Forelimb muscle (tissue), 1 donor: ENCODE data around the gene HNF1A. TPM values are rescaled to one million over a fixed set of nuclear protein-coding genes. Genes with fewer than 3 reads are reported as not detected.

Experiments used
- DNase-seq: peaks from one replicate; pipeline ENCODE4 v3.0.0-alpha.2; 2013; ENCODE audit warnings: low read depth
- polyA plus RNA-seq: library from polyadenylated mRNA; unstranded; fragments of 120-200 nt; gene quantifications from one replicate; pipeline ENCODE4 v1.2.1, GENCODE V29; 2013; ENCODE audit not compliant: insufficient read length

The HNF1A gene
- polyA plus RNA-seq, 1 donor = not detected

GRCh38 chr12:121048442-121048841 is 70.1 kb downstream of the HNF1A start:
- DNase-seq = no peak

DNA sequence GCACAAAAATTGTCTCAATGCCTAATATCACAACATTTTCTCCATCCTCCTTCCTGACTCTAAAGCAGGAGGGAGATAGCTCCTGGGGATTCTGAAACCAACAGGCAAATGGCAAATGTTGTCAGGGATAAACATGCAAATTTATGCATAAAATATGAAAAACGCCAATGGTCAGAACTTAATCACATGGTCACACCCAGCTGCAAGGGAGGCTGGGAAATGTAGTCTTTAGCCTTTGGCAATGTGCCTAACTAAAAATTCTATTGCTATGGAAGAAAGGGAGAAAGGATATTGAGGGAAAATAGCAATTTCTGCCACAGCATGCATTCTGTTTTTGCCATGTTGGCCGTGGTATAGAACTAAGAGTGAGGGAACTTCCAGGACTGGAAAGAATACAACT is 72.4 kb downstream of the HNF1A start:
- no peak for DNase-seq

Other genes starting within 250 kb of the HNF1A start
- 49.2 TPM for gene SPPL3, start 74.2 kb upstream of the HNF1A start, polyA plus RNA-seq
- 10.6 TPM for gene C12orf43, start 37.9 kb downstream of the HNF1A start, polyA plus RNA-seq
- gene OASL, start 60.7 kb downstream of the HNF1A start, polyA plus RNA-seq = not detected
- 1.0 TPM for gene P2RX7, start 154.3 kb downstream of the HNF1A start, polyA plus RNA-seq
- gene P2RX4, start 231.6 kb downstream of the HNF1A start, polyA plus RNA-seq = 9.9 TPM